Activated T-cell treated with anti-CD3 and anti-CD28 coated beads, Interleukin-2, amount 50 U/mL, for 24 hours (primary cell): ENCODE results near the gene MCM6.
A peak's percentile ranks its signal among the peaks of the same experiment; 100 is the strongest.

Experiments
- DNase-seq: peaks from one replicate; pipeline ENCODE4 v3.0.0-alpha.2; 2020
- H3K27ac Mint-ChIP-seq: 2 replicates; pipeline ENCODE4 v1.8.0; 2020; ENCODE audit warnings: mild to moderate bottlenecking, mixed read lengths
- H3K27me3 Mint-ChIP-seq: 2 replicates; pipeline ENCODE4 v1.8.0; 2020; ENCODE audit warnings: mixed read lengths
- H3K36me3 Mint-ChIP-seq: 2 replicates; pipeline ENCODE4 v1.8.0; 2020; ENCODE audit warnings: low read depth, mixed read lengths
- H3K4me1 Mint-ChIP-seq: 2 replicates; pipeline ENCODE4 v1.8.0; 2020; ENCODE audit warnings: low read depth, mixed read lengths
- H3K4me3 Mint-ChIP-seq: 2 replicates; pipeline ENCODE4 v1.8.0; 2020; ENCODE audit warnings: mild to moderate bottlenecking, moderate library complexity, mixed read lengths
- H3K9me3 Mint-ChIP-seq: 2 replicates; pipeline ENCODE4 v1.8.0; 2020; ENCODE audit warnings: mixed read lengths

Gene MCM6

GRCh38 chr2:135844301-135844895, 31.8 kb downstream of the MCM6 start:
- H3K36me3 Mint-ChIP-seq, result peaks cover 95% of the 10 kb centered on the region
- no peaks in the 10 kb centered on the region for H3K9me3 Mint-ChIP-seq
- DNase-seq, result no peak
- H3K27me3 Mint-ChIP-seq, result no peaks in the 10 kb centered on the region
- H3K4me3 Mint-ChIP-seq, result no peak overlapping the region
- peaks cover 20% of the 10 kb centered on the region for H3K4me1 Mint-ChIP-seq
- H3K27ac Mint-ChIP-seq, result peak overlapping the region; percentile 6

- no peaks in the 10 kb centered on the region for H3K9me3 Mint-ChIP-seq
- peak overlapping the region; percentile 48 for H3K27ac Mint-ChIP-seq
- H3K4me3 Mint-ChIP-seq, result no peak overlapping the region
- peaks cover 16% of the 10 kb centered on the region for H3K4me1 Mint-ChIP-seq
- H3K27me3 Mint-ChIP-seq, result no peaks in the 10 kb centered on the region
- H3K36me3 Mint-ChIP-seq, result peaks cover 95% of the 10 kb centered on the region
- DNase-seq, result no peak
Observed at GRCh38 chr2:135843671-135844070, 32.6 kb downstream of the MCM6 start.

- H3K36me3 Mint-ChIP-seq, result peaks cover 78% of the 10 kb centered on the region
- H3K27me3 Mint-ChIP-seq, result no peaks in the 10 kb centered on the region
- DNase-seq, result no peak
- H3K4me3 Mint-ChIP-seq, result no peak overlapping the region
- peaks cover 22% of the 10 kb centered on the region for H3K4me1 Mint-ChIP-seq
- H3K9me3 Mint-ChIP-seq, result no peaks in the 10 kb centered on the region
- peak overlapping the region; percentile 6 for H3K27ac Mint-ChIP-seq
Observed at GRCh38 chr2:135840601-135841000, 35.6 kb downstream of the MCM6 start.

GRCh38 chr2:135839713-135840112, 36.5 kb downstream of the MCM6 start:
- H3K36me3 Mint-ChIP-seq, result peaks cover 70% of the 10 kb centered on the region
- no peak overlapping the region for H3K27ac Mint-ChIP-seq
- no peak overlapping the region for H3K4me3 Mint-ChIP-seq
- no peaks in the 10 kb centered on the region for H3K27me3 Mint-ChIP-seq
- no peaks in the 10 kb centered on the region for H3K9me3 Mint-ChIP-seq
- H3K4me1 Mint-ChIP-seq, result peaks cover 23% of the 10 kb centered on the region
- no peak for DNase-seq

GRCh38 chr2:135838502-135838901, 37.7 kb downstream of the MCM6 start:
- Mint-ChIP-seq H3K27ac (no peak overlapping the region), H3K4me3 (no peak overlapping the region)

GRCh38 chr2:135836596-135837270, 39.5 kb downstream of the MCM6 start, which contains the start of gene LCT:
Gene LCT (minus strand): TSS chr2:135837184. CDS start chr2:135837169, 15 bp downstream.
- Mint-ChIP-seq H3K36me3 (peaks cover 42% of the 10 kb centered on the region), H3K4me3 (no peak within 1 kb of the TSS), H3K27ac (peak within 1 kb of the TSS; percentile 1), H3K4me1 (peaks cover 19% of the 10 kb centered on the region), H3K9me3 (no peaks in the 10 kb centered on the region), H3K27me3 (no peaks in the 10 kb centered on the region)
- DNase-seq, result no peak

More at GRCh38 chr2:135838502-135838901, 37.7 kb downstream of the MCM6 start:
- peaks cover 23% of the 10 kb centered on the region for H3K4me1 Mint-ChIP-seq
- no peaks in the 10 kb centered on the region for H3K27me3 Mint-ChIP-seq
- DNase-seq, result no peak
- H3K9me3 Mint-ChIP-seq, result no peaks in the 10 kb centered on the region
- H3K36me3 Mint-ChIP-seq, result peaks cover 58% of the 10 kb centered on the region

- H3K9me3 Mint-ChIP-seq, result no peaks in the 10 kb centered on the region
Observed at GRCh38 chr2:135832891-135833290, 43.4 kb downstream of the MCM6 start.

GRCh38 chr2:135831180-135831812, 44.9 kb downstream of the MCM6 start:
- H3K36me3 Mint-ChIP-seq, result peaks cover 2% of the 10 kb centered on the region
- peaks cover 3% of the 10 kb centered on the region for H3K4me1 Mint-ChIP-seq
- no peak for DNase-seq
- H3K27me3 Mint-ChIP-seq, result no peaks in the 10 kb centered on the region
- no peak overlapping the region for H3K4me3 Mint-ChIP-seq
- no peak overlapping the region for H3K27ac Mint-ChIP-seq
- H3K9me3 Mint-ChIP-seq, result no peaks in the 10 kb centered on the region

More at GRCh38 chr2:135832891-135833290, 43.4 kb downstream of the MCM6 start:
- Mint-ChIP-seq H3K4me1 (peaks cover 5% of the 10 kb centered on the region), H3K27me3 (no peaks in the 10 kb centered on the region), H3K27ac (peak overlapping the region; percentile 9), H3K4me3 (no peak overlapping the region), H3K36me3 (peaks cover 8% of the 10 kb centered on the region)
- no peak for DNase-seq

- Mint-ChIP-seq H3K36me3 (no peaks in the 10 kb centered on the region), H3K4me3 (no peak overlapping the region), H3K27ac (no peak overlapping the region), H3K4me1 (peaks cover 7% of the 10 kb centered on the region), H3K27me3 (no peaks in the 10 kb centered on the region), H3K9me3 (no peaks in the 10 kb centered on the region)
- DNase-seq, result no peak
Observed at GRCh38 chr2:135829378-135830135, 46.7 kb downstream of the MCM6 start.

- Mint-ChIP-seq H3K27ac (no peak overlapping the region), H3K4me1 (peaks cover 21% of the 10 kb centered on the region), H3K36me3 (peaks cover 22% of the 10 kb centered on the region), H3K9me3 (peaks cover 13% of the 10 kb centered on the region), H3K27me3 (no peaks in the 10 kb centered on the region), H3K4me3 (no peak overlapping the region)
- DNase-seq, result no peak
Observed at GRCh38 chr2:135826544-135826943, 49.7 kb downstream of the MCM6 start.

GRCh38 chr2:135825550-135826176, 50.6 kb downstream of the MCM6 start:
- Mint-ChIP-seq H3K36me3 (peaks cover 23% of the 10 kb centered on the region), H3K4me3 (no peak overlapping the region), H3K27ac (no peak overlapping the region), H3K27me3 (no peaks in the 10 kb centered on the region), H3K9me3 (peaks cover 13% of the 10 kb centered on the region), H3K4me1 (peaks cover 29% of the 10 kb centered on the region)
- no peak for DNase-seq

- H3K4me1 Mint-ChIP-seq, result peaks cover 34% of the 10 kb centered on the region
- DNase-seq, result no peak
- H3K9me3 Mint-ChIP-seq, result peaks cover 13% of the 10 kb centered on the region
- no peak overlapping the region for H3K27ac Mint-ChIP-seq
- no peaks in the 10 kb centered on the region for H3K27me3 Mint-ChIP-seq
- peaks cover 23% of the 10 kb centered on the region for H3K36me3 Mint-ChIP-seq
- no peak overlapping the region for H3K4me3 Mint-ChIP-seq
Observed at GRCh38 chr2:135825131-135825530, 51.1 kb downstream of the MCM6 start.

GRCh38 chr2:135822855-135823254, 53.4 kb downstream of the MCM6 start:
- Mint-ChIP-seq H3K27me3 (no peaks in the 10 kb centered on the region), H3K4me1 (peaks cover 54% of the 10 kb centered on the region), H3K9me3 (peaks cover 13% of the 10 kb centered on the region), H3K4me3 (no peak overlapping the region), H3K27ac (no peak overlapping the region), H3K36me3 (peaks cover 23% of the 10 kb centered on the region)
- no peak for DNase-seq

GRCh38 chr2:135821190-135821589, 55.1 kb downstream of the MCM6 start:
- H3K4me1 Mint-ChIP-seq, result peaks cover 58% of the 10 kb centered on the region
- no peaks in the 10 kb centered on the region for H3K27me3 Mint-ChIP-seq
- no peak for DNase-seq
- peaks cover 23% of the 10 kb centered on the region for H3K36me3 Mint-ChIP-seq
- H3K4me3 Mint-ChIP-seq, result peak overlapping the region; percentile 72
- peak overlapping the region; percentile 56 for H3K27ac Mint-ChIP-seq
- peaks cover 13% of the 10 kb centered on the region for H3K9me3 Mint-ChIP-seq
